HL-60 (cell line): ENCODE results near the gene KAZN.

Experiments
- GABPA ChIP-seq: IDR thresholded peaks from 2 replicates; pipeline ENCODE4 v1.6.1; 2012; ENCODE audit warnings: low read depth
- TF ChIP-seq, protein P1 (sequence below): IDR thresholded peaks from one replicate; pipeline ENCODE4 v1.5.1; 2011; ENCODE audit warnings: low read length, control low read depth, inconsistent platforms; ENCODE audit not compliant: insufficient read depth

GRCh38 chr1:14725695-14726094 lies 127.2 kb downstream of the KAZN start:
- TF ChIP-seq, protein P1, sequence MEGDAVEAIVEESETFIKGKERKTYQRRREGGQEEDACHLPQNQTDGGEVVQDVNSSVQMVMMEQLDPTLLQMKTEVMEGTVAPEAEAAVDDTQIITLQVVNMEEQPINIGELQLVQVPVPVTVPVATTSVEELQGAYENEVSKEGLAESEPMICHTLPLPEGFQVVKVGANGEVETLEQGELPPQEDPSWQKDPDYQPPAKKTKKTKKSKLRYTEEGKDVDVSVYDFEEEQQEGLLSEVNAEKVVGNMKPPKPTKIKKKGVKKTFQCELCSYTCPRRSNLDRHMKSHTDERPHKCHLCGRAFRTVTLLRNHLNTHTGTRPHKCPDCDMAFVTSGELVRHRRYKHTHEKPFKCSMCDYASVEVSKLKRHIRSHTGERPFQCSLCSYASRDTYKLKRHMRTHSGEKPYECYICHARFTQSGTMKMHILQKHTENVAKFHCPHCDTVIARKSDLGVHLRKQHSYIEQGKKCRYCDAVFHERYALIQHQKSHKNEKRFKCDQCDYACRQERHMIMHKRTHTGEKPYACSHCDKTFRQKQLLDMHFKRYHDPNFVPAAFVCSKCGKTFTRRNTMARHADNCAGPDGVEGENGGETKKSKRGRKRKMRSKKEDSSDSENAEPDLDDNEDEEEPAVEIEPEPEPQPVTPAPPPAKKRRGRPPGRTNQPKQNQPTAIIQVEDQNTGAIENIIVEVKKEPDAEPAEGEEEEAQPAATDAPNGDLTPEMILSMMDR: no peak
- TF ChIP-seq GABPA: no peak
